ENCODE results near the gene SMNDC1.

SMNDC1 gene

DNA sequence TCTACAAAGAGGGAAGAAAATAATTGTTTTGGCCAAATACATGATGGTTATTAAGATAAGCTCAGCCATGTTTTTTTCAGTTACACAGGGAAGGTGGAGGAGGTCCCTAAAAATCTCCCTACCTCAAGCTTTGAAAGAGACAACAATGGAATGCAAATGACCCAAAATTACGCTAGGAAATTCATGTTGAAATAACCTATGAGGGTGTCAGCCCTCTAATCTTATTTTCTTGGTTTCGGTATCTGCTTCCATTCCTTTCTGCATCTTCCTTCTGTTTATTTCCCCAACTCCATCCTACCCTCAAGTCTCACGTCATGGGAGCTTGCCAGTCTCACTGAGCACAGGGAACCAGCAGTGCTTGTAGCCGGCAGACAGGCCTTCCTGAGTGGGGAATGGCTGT is 40.6 kb upstream of the SMNDC1 start:
- no peak overlapping the region for H2AFZ ChIP-seq (ENCODE audit: low read length)
- H3K4me1 ChIP-seq (ENCODE audit: insufficient read depth, low read length, poor library complexity, severe bottlenecking): peaks cover 17% of the 10 kb centered on the region
- H3K9ac ChIP-seq (ENCODE audit: low read depth, low read length, poor library complexity, severe bottlenecking): no peak overlapping the region
- no peaks in the 10 kb centered on the region for H3K9me2 ChIP-seq (replicated peaks; ENCODE audit: low read depth, low read length)
- peak overlapping the region; percentile 47 for H3K4me2 ChIP-seq (ENCODE audit: low read depth, low read length, poor library complexity, severe bottlenecking)
- H3K4me3 ChIP-seq (ENCODE audit: low read length, poor library complexity, severe bottlenecking): no peak overlapping the region
- H3K36me3 ChIP-seq (ENCODE audit: insufficient read depth, low read length): no peaks in the 10 kb centered on the region
- H4K20me1 ChIP-seq (ENCODE audit: insufficient read depth, low read length, poor library complexity, severe bottlenecking): no peaks in the 10 kb centered on the region
- H3K79me2 ChIP-seq (ENCODE audit: insufficient read depth, low read length): no peaks in the 10 kb centered on the region
- H3F3A ChIP-seq (ENCODE audit: low read depth): no peaks in the 10 kb centered on the region
- H3K9me3 ChIP-seq (ENCODE audit: insufficient read depth, low read depth, low read length): no peaks in the 10 kb centered on the region
- no peaks in the 10 kb centered on the region for H3K27me3 ChIP-seq (ENCODE audit: insufficient read depth, low read length, poor library complexity, severe bottlenecking)
- no peak for TF ChIP-seq EZH2phosphoT487 (IDR thresholded peaks at IDR 0.05; ENCODE audit: borderline replicate concordance)
- TF ChIP-seq, protein P1, sequence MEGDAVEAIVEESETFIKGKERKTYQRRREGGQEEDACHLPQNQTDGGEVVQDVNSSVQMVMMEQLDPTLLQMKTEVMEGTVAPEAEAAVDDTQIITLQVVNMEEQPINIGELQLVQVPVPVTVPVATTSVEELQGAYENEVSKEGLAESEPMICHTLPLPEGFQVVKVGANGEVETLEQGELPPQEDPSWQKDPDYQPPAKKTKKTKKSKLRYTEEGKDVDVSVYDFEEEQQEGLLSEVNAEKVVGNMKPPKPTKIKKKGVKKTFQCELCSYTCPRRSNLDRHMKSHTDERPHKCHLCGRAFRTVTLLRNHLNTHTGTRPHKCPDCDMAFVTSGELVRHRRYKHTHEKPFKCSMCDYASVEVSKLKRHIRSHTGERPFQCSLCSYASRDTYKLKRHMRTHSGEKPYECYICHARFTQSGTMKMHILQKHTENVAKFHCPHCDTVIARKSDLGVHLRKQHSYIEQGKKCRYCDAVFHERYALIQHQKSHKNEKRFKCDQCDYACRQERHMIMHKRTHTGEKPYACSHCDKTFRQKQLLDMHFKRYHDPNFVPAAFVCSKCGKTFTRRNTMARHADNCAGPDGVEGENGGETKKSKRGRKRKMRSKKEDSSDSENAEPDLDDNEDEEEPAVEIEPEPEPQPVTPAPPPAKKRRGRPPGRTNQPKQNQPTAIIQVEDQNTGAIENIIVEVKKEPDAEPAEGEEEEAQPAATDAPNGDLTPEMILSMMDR (conservative IDR thresholded peaks at IDR 0.05; ENCODE audit: low read length): no peak

DNA sequence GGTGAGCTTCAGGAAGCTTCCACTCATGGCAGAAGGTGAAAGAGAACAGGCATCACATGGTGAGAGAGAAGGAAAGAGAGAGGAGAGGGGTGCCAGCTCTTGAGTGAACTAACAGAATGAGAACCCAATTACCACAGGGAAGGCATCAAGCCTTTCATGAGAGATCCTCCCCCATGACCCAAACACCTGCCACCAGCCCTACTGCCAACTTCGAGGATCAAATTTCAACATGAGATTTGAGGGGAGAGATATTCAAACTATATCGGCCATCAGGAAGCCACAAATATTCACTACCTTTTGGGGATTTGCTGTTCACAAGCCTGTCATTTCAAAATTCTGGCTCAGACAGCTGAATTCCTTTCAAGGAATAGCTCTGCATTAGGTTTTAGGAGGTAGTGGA is 39.9 kb upstream of the SMNDC1 start:
- no peak for TF ChIP-seq EZH2phosphoT487 (IDR thresholded peaks at IDR 0.05; ENCODE audit: borderline replicate concordance)
- TF ChIP-seq, protein P1 (conservative IDR thresholded peaks at IDR 0.05; ENCODE audit: low read length): no peak
- H4K20me1 ChIP-seq (ENCODE audit: insufficient read depth, low read length, poor library complexity, severe bottlenecking): no peaks in the 10 kb centered on the region
- peak overlapping the region; percentile 47 for H3K4me2 ChIP-seq (ENCODE audit: low read depth, low read length, poor library complexity, severe bottlenecking)
- no peak overlapping the region for H3K9ac ChIP-seq (ENCODE audit: low read depth, low read length, poor library complexity, severe bottlenecking)
- no peaks in the 10 kb centered on the region for H3K27me3 ChIP-seq (ENCODE audit: insufficient read depth, low read length, poor library complexity, severe bottlenecking)
- H3K79me2 ChIP-seq (ENCODE audit: insufficient read depth, low read length): no peaks in the 10 kb centered on the region
- H3K9me2 ChIP-seq (replicated peaks; ENCODE audit: low read depth, low read length): no peaks in the 10 kb centered on the region
- H3F3A ChIP-seq (ENCODE audit: low read depth): no peaks in the 10 kb centered on the region
- H3K36me3 ChIP-seq (ENCODE audit: insufficient read depth, low read length): no peaks in the 10 kb centered on the region
- no peaks in the 10 kb centered on the region for H3K9me3 ChIP-seq (ENCODE audit: insufficient read depth, low read depth, low read length)
- 0 out of 2 replicates have a peak overlapping the region, but pooled peaks have one; percentile 11 for H2AFZ ChIP-seq (ENCODE audit: low read length)
- peak overlapping the region; percentile 28 for H3K4me3 ChIP-seq (ENCODE audit: low read length, poor library complexity, severe bottlenecking)
- H3K4me1 ChIP-seq (ENCODE audit: insufficient read depth, low read length, poor library complexity, severe bottlenecking): peaks cover 17% of the 10 kb centered on the region

DNA sequence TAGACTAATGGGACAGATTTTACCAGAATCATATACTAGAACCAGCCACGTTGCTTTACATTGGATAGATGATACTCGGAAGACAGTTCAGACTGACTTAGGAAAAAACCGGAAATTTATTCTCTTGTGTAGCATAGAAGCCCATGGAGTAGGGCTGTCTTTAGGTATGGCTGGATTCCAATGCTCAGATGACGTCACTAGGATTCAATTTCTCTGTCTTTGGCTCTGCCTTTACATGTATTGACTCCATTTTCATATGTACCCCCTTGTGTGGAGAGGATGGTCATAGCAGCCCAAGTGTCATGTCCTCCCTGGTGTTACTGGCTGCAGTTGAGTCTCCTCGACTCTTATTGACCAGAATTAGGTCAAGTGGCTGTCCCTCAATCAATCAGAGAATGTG is 39.2 kb upstream of the SMNDC1 start:
- no peak overlapping the region for H2AFZ ChIP-seq (ENCODE audit: low read length)
- no peaks in the 10 kb centered on the region for H4K20me1 ChIP-seq (ENCODE audit: insufficient read depth, low read length, poor library complexity, severe bottlenecking)
- no peak overlapping the region for H3K4me2 ChIP-seq (ENCODE audit: low read depth, low read length, poor library complexity, severe bottlenecking)
- no peaks in the 10 kb centered on the region for H3K36me3 ChIP-seq (ENCODE audit: insufficient read depth, low read length)
- no peaks in the 10 kb centered on the region for H3K79me2 ChIP-seq (ENCODE audit: insufficient read depth, low read length)
- peaks cover 17% of the 10 kb centered on the region for H3K4me1 ChIP-seq (ENCODE audit: insufficient read depth, low read length, poor library complexity, severe bottlenecking)
- H3K4me3 ChIP-seq (ENCODE audit: low read length, poor library complexity, severe bottlenecking): no peak overlapping the region
- H3F3A ChIP-seq (ENCODE audit: low read depth): no peaks in the 10 kb centered on the region
- TF ChIP-seq, protein P1 (conservative IDR thresholded peaks at IDR 0.05; ENCODE audit: low read length): no peak
- no peak for TF ChIP-seq EZH2phosphoT487 (IDR thresholded peaks at IDR 0.05; ENCODE audit: borderline replicate concordance)
- no peaks in the 10 kb centered on the region for H3K27me3 ChIP-seq (ENCODE audit: insufficient read depth, low read length, poor library complexity, severe bottlenecking)
- no peaks in the 10 kb centered on the region for H3K9me3 ChIP-seq (ENCODE audit: insufficient read depth, low read depth, low read length)
- H3K9me2 ChIP-seq (replicated peaks; ENCODE audit: low read depth, low read length): no peaks in the 10 kb centered on the region
- no peak overlapping the region for H3K9ac ChIP-seq (ENCODE audit: low read depth, low read length, poor library complexity, severe bottlenecking)

Data from Loucy (cell line).